Osteoblast (primary cell): ENCODE measurements around the gene ADAM17. TPM values are rescaled to one million over a fixed set of nuclear protein-coding genes. Genes with fewer than 3 reads are reported as not detected.

Experiments
- DNase-seq: peaks from one replicate; pipeline ENCODE4 v3.0.0; 2011; ENCODE audit warnings: low spot score, mixed read lengths; ENCODE audit not compliant: insufficient read length; ENCODE audit errors: missing footprints
- H2AFZ ChIP-seq: 2 replicates; pipeline ENCODE4 v1.6.0; 2011; ENCODE audit warnings: mild to moderate bottlenecking, low read length
- H3K27ac ChIP-seq: 2 replicates; pipeline ENCODE4 v1.5.1; 2011; ENCODE audit warnings: mild to moderate bottlenecking, low read depth, low read length, moderate library complexity
- H3K27me3 ChIP-seq: 2 replicates; pipeline ENCODE4 v1.6.0; 2012; ENCODE audit warnings: mild to moderate bottlenecking, control low read depth, inconsistent platforms, low read length, moderate library complexity; ENCODE audit not compliant: insufficient read depth
- H3K36me3 ChIP-seq: 2 replicates; pipeline ENCODE4 v1.5.1; 2011; ENCODE audit warnings: mild to moderate bottlenecking, low read length, control low read depth, moderate library complexity; ENCODE audit not compliant: insufficient read depth
- H3K4me1 ChIP-seq: 2 replicates; pipeline ENCODE4 v1.5.1; 2011; ENCODE audit warnings: mild to moderate bottlenecking, low read length, control low read depth, moderate library complexity; ENCODE audit not compliant: insufficient read depth
- H3K4me2 ChIP-seq: 2 replicates; pipeline ENCODE4 v1.6.0; 2011; ENCODE audit warnings: mild to moderate bottlenecking, low read length; ENCODE audit not compliant: insufficient read depth
- H3K4me3 ChIP-seq: fragments of 200-600 bp; sonication (generic); 3 replicates; pipeline ENCODE4 v1.5.1; 2012; ENCODE audit warnings: mild to moderate bottlenecking, low read length, inconsistent platforms; ENCODE audit not compliant: insufficient read depth
- H3K79me2 ChIP-seq: 2 replicates; pipeline ENCODE4 v1.6.0; 2012; ENCODE audit warnings: mild to moderate bottlenecking, low read length, control low read depth, inconsistent platforms; ENCODE audit not compliant: insufficient read depth
- H3K9me3 ChIP-seq: 2 replicates; pipeline ENCODE4 v1.5.1; 2011; ENCODE audit warnings: low read depth, low read length, control low read depth
- H4K20me1 ChIP-seq: 2 replicates; pipeline ENCODE4 v1.6.0; 2012; ENCODE audit warnings: mild to moderate bottlenecking, low read length, control low read depth; ENCODE audit not compliant: insufficient read depth
- CTCF ChIP-seq: IDR thresholded peaks from 2 replicates; pipeline ENCODE4 v1.5.1; 2011; ENCODE audit warnings: mild to moderate bottlenecking, low read depth, low read length, moderate library complexity; ENCODE audit errors: extremely low read depth
- total RNA-seq: library from RNA; depleted of rRNA; stranded (reverse); fragments of >200 nt; gene quantifications from 2 replicates; pipeline ENCODE4 v1.2.3, GENCODE V29; 2012

The ADAM17 gene
- total RNA-seq, 1 donor: 69.1 TPM

GRCh38 chr2:9463698-9464034 lies 92.0 kb downstream of the ADAM17 start:
- H2AFZ ChIP-seq: no peak overlapping the region
- no peaks in the 10 kb centered on the region for H3K79me2 ChIP-seq

GRCh38 chr2:9462886-9463697 lies 92.5 kb downstream of the ADAM17 start:
- Histone ChIP-seq H2AFZ (no peak overlapping the region), H3K4me2 (no peak overlapping the region), H3K36me3 (peaks cover 33% of the 10 kb centered on the region), H3K4me1 (peaks cover 4% of the 10 kb centered on the region), H3K79me2 (no peaks in the 10 kb centered on the region), H3K4me3 (no peak overlapping the region), H4K20me1 (no peaks in the 10 kb centered on the region), H3K27me3 (no peaks in the 10 kb centered on the region), H3K9me3 (no peaks in the 10 kb centered on the region), H3K27ac (no peak overlapping the region)
- TF ChIP-seq CTCF: no peak
- no peak for DNase-seq

More at GRCh38 chr2:9463698-9464034, 92.0 kb downstream of the ADAM17 start:
- peaks cover 28% of the 10 kb centered on the region for H3K36me3 ChIP-seq
- no peaks in the 10 kb centered on the region for H3K9me3 ChIP-seq
- no peaks in the 10 kb centered on the region for H4K20me1 ChIP-seq
- H3K4me2 ChIP-seq: no peak overlapping the region
- H3K4me3 ChIP-seq: no peak overlapping the region
- no peak for TF ChIP-seq CTCF
- H3K27ac ChIP-seq: no peak overlapping the region
- peak; percentile 87 for DNase-seq
- H3K4me1 ChIP-seq: peaks cover 4% of the 10 kb centered on the region
- H3K27me3 ChIP-seq: no peaks in the 10 kb centered on the region

- no peaks in the 10 kb centered on the region for H3K9me3 ChIP-seq
- no peak overlapping the region for H3K4me3 ChIP-seq
- no peak for TF ChIP-seq CTCF
- no peak overlapping the region for H2AFZ ChIP-seq
- peaks cover 29% of the 10 kb centered on the region for H3K36me3 ChIP-seq
- H3K4me1 ChIP-seq: peaks cover 4% of the 10 kb centered on the region
- H4K20me1 ChIP-seq: no peaks in the 10 kb centered on the region
- H3K27me3 ChIP-seq: no peaks in the 10 kb centered on the region
- no peak overlapping the region for H3K4me2 ChIP-seq
- H3K27ac ChIP-seq: no peak overlapping the region
- no peak for DNase-seq
- no peaks in the 10 kb centered on the region for H3K79me2 ChIP-seq
These were observed 93.3 kb downstream of the ADAM17 start for GRCh38 chr2:9462313-9462712.

GRCh38 chr2:9461079-9461478 lies 94.6 kb downstream of the ADAM17 start:
- Histone ChIP-seq H3K4me2 (no peak overlapping the region), H3K4me3 (no peak overlapping the region), H3K4me1 (peaks cover 4% of the 10 kb centered on the region), H4K20me1 (no peaks in the 10 kb centered on the region), H3K27ac (no peak overlapping the region), H3K79me2 (no peaks in the 10 kb centered on the region), H3K36me3 (peaks cover 30% of the 10 kb centered on the region), H2AFZ (no peak overlapping the region), H3K27me3 (no peaks in the 10 kb centered on the region), H3K9me3 (no peaks in the 10 kb centered on the region)
- no peak for DNase-seq
- no peak for TF ChIP-seq CTCF
